Thoracic aorta endothelial cell (primary cell): ENCODE data around the gene ASTN1. TPM values are rescaled to one million over a fixed set of nuclear protein-coding genes. Genes with fewer than 3 reads are reported as not detected.

ENCODE experiments used
- small RNA-seq: library from RNA; depleted of rRNA; stranded (forward); fragments of <200 nt; gene quantifications from one replicate; pipeline ENCODE3, GENCODE V24; 2012
- total RNA-seq: library from RNA; depleted of rRNA; stranded (reverse); fragments of >200 nt; gene quantifications from 2 replicates; pipeline ENCODE4 v1.2.3, GENCODE V29; 2012

Gene ASTN1
- total RNA-seq: not detected in 2 replicates

GRCh38 chr1:177164380-177165068 is at the start of gene ASTN1:
Gene ASTN1, minus strand, starts transcription at chr1:177164712. Its CDS starts 36 bp downstream, at chr1:177164676.

GRCh38 chr1:177170756-177171535 is 6.4 kb upstream of the ASTN1 start, which contains the start of gene BRINP2:
Gene BRINP2, plus strand, starts transcription at chr1:177170958. Its CDS starts 58,919 bp downstream, at chr1:177229877.

Small RNA genes lying within 50 kb of the gene (small RNA-seq; reads per million reads assigned to genes)
- not detected for gene MIR488

Other genes starting within 250 kb of the ASTN1 start
- not detected in 2 replicates for gene BRINP2, start 6.2 kb upstream of the ASTN1 start, total RNA-seq